Endothelial cell of umbilical vein (primary cell): ENCODE results near the gene FICD. TPM values are rescaled to one million over a fixed set of nuclear protein-coding genes. Genes with fewer than 3 reads are reported as not detected.

ENCODE experiments used
- BruUV-seq: library from RNA; stranded (reverse); fragments of 400-500 nt; replicated peaks from 2 replicates; lab custom pipeline; 2021; lab: Mats Ljungman, UMichigan
- CTCF ChIA-PET: fragments of 300-600, 350-600 bp; sonication (Branson Sonifier 250); formaldehyde crosslinking; loops from one replicate; lab custom pipeline; 2021; ENCODE audit warnings: antibody characterized with exemption, inconsistent platforms; lab: Charles Lee
- POLR2A ChIA-PET: fragments of 300-600, 350-600 bp; sonication (Branson Sonifier 250); formaldehyde crosslinking; loops from one replicate; lab custom pipeline; 2021; ENCODE audit warnings: antibody characterized with exemption, inconsistent platforms; lab: Charles Lee
- DNase-seq: peaks from one replicate; pipeline ENCODE4 v3.0.0-alpha.2; 2011; ENCODE audit warnings: low read depth, low spot score
- FAIRE-seq: peaks from 2 replicates; lab custom pipeline; 2011; peaks lifted over from hg19 to GRCh38; lab: Jason Lieb, UNC
- H2AFZ ChIP-seq: 2 replicates; pipeline ENCODE4 v1.6.0; 2012; ENCODE audit warnings: low read depth, low read length, control low read depth, inconsistent platforms
- H3K27ac ChIP-seq: 2 replicates; pipeline ENCODE4 v1.5.1; 2011; ENCODE audit warnings: low read depth, mild to moderate bottlenecking, control low read depth, low read length, moderate library complexity; ENCODE audit not compliant: insufficient read depth
- H3K27me3 ChIP-seq, 2 experiments: 2 replicates each; pipeline versions ENCODE4 v1.6.0 to v1.6.1; 2011; ENCODE audit warnings: low read length in 2 of 2, mixed read lengths in 1 of 2; ENCODE audit not compliant: control insufficient read depth in 2 of 2, insufficient read depth in 2 of 2
- H3K36me3 ChIP-seq, 2 experiments: 2 replicates in 1 of 2; 3 replicates in 1 of 2; pipeline ENCODE4 v1.5.1; 2011; ENCODE audit warnings: low read length in 2 of 2, mild to moderate bottlenecking in 1 of 2, moderate library complexity in 1 of 2; ENCODE audit not compliant: control insufficient read depth in 2 of 2, insufficient read depth in 2 of 2; ENCODE audit errors: extremely low read depth in 1 of 2
- H3K4me1 ChIP-seq: 3 replicates; pipeline ENCODE4 v1.5.1; 2011; ENCODE audit warnings: mild to moderate bottlenecking, low read length; ENCODE audit not compliant: control insufficient read depth, insufficient read depth; ENCODE audit errors: extremely low read depth
- H3K4me2 ChIP-seq: 2 replicates; pipeline ENCODE4 v1.6.1; 2011; ENCODE audit warnings: low read length, control low read depth, mixed read lengths; ENCODE audit not compliant: insufficient read depth
- H3K4me3 ChIP-seq, 3 experiments: fragments of 200-600 bp in 1 of 3; sonication (generic), shearing (Covaris generic) in 1 of 3; replicated peaks in 1 of 3; 2 replicates each; pipeline ENCODE4 v1.5.1; 2011 to 2016; ENCODE audit warnings: control low read depth in 3 of 3, low read length in 3 of 3, mild to moderate bottlenecking in 2 of 3, inconsistent platforms in 1 of 3, low read depth in 1 of 3, moderate library complexity in 1 of 3; ENCODE audit not compliant: insufficient read depth in 1 of 3
- H3K79me2 ChIP-seq: 2 replicates; pipeline ENCODE4 v1.6.0; 2012; ENCODE audit warnings: low read length, inconsistent platforms; ENCODE audit not compliant: control insufficient read depth, insufficient read depth
- H3K9ac ChIP-seq: replicated peaks from 2 replicates; pipeline ENCODE3; 2011; ENCODE audit warnings: low read length, control low read depth; ENCODE audit not compliant: insufficient read depth; ENCODE audit errors: extremely low read depth
- H3K9me1 ChIP-seq: replicated peaks from 3 replicates; pipeline ENCODE4 v1.6.0; 2011; ENCODE audit warnings: mild to moderate bottlenecking, low read length; ENCODE audit not compliant: control insufficient read depth, insufficient read depth; ENCODE audit errors: extremely low read depth
- H3K9me3 ChIP-seq: replicated peaks from 2 replicates; pipeline ENCODE4 v1.5.1; 2012; ENCODE audit warnings: low read length, inconsistent platforms; ENCODE audit not compliant: control insufficient read depth, insufficient read depth
- H4K20me1 ChIP-seq: replicated peaks from 2 replicates; pipeline ENCODE3; 2011; ENCODE audit warnings: mild to moderate bottlenecking, low read length; ENCODE audit not compliant: control insufficient read depth, insufficient read depth; ENCODE audit errors: extremely low read depth
- EZH2 ChIP-seq: IDR thresholded peaks from 2 replicates; pipeline ENCODE4 v1.6.1; 2012; ENCODE audit warnings: borderline replicate concordance, low read depth, mild to moderate bottlenecking, moderate library complexity, low read length, inconsistent platforms; ENCODE audit not compliant: severe bottlenecking
- FOS ChIP-seq: IDR thresholded peaks from 2 replicates; pipeline ENCODE4 v1.6.1; 2011; ENCODE audit warnings: mild to moderate bottlenecking, low read length, moderate library complexity, borderline replicate concordance; ENCODE audit not compliant: insufficient read depth
- GATA2 ChIP-seq: IDR thresholded peaks from 2 replicates; pipeline ENCODE4 v1.7.0; 2011; ENCODE audit warnings: low read depth, mild to moderate bottlenecking, moderate library complexity, mixed read lengths, low read length; ENCODE audit not compliant: insufficient read length, insufficient read depth
- JUN ChIP-seq: IDR thresholded peaks from 2 replicates; pipeline ENCODE4 v1.6.1; 2011; ENCODE audit warnings: borderline replicate concordance, low read depth; ENCODE audit not compliant: insufficient read length, insufficient read depth
- MAX ChIP-seq: IDR thresholded peaks from 2 replicates; pipeline ENCODE4 v1.6.1; 2011; ENCODE audit not compliant: insufficient read depth, insufficient read length
- MYC ChIP-seq: IDR thresholded peaks from one replicate; pipeline ENCODE4 v1.6.1; 2011; ENCODE audit warnings: mild to moderate bottlenecking, low read depth, low read length
- POLR2A ChIP-seq: IDR thresholded peaks from 2 replicates; pipeline ENCODE4 v1.6.1; 2012; ENCODE audit warnings: low read depth, mild to moderate bottlenecking, control low read depth, low read length
- POLR2AphosphoS5 ChIP-seq: IDR thresholded peaks from 2 replicates; pipeline ENCODE4 v1.6.1; 2012; ENCODE audit warnings: low read depth, mild to moderate bottlenecking, control low read depth, low read length, moderate library complexity; ENCODE audit not compliant: insufficient read depth
- dilution Hi-C: fragments of 300-500 bp; cut with MboI; formaldehyde crosslinking; loops from one replicate; pipeline ENCODE4 v1.15.0; 2019; ENCODE audit warnings: low sequenced_read_pairs; ENCODE audit not compliant: extremely low pct_ligation_motif_present
- intact Hi-C: fragments of 100-400 bp; cut with micrococcal nuclease; formaldehyde crosslinking; loops from one replicate; pipeline ENCODE4 v1.10.0; 2022
- polyA plus RNA-seq, 4 experiments: library from polyadenylated mRNA; depleted of rRNA in 3 of 4; stranded (reverse) in 3 of 4; unstranded in 1 of 4; fragments of >200 nt; gene quantifications; 2 replicates each; pipeline versions ENCODE4 v1.2.1 to v1.2.3, GENCODE V29; 2011 to 2012; ENCODE audit warnings: missing spikeins in 1 of 4
- total RNA-seq: library from RNA; stranded (reverse); gene quantifications from 2 replicates; pipeline ENCODE4 v1.2.3, GENCODE V29; 2021
- TF ChIP-seq, protein P1 (sequence below), 2 donors: IDR thresholded peaks; 1 replicate in 1 of 2; 2 replicates in 1 of 2; pipeline ENCODE4 v1.5.1; 2011; ENCODE audit warnings: low read length in 2 of 2, mild to moderate bottlenecking in 2 of 2, moderate library complexity in 2 of 2, control low read depth in 1 of 2, inconsistent platforms in 1 of 2, low read depth in 1 of 2; ENCODE audit not compliant: insufficient read depth in 1 of 2; ENCODE audit errors: extremely low read depth in 1 of 2

The FICD gene
- total and polyA plus RNA-seq, 2 donors (not counting 3 experiments of a cell fraction or from before 2014, with no cell fraction given): 3.9 to 6.1 TPM

DNA sequence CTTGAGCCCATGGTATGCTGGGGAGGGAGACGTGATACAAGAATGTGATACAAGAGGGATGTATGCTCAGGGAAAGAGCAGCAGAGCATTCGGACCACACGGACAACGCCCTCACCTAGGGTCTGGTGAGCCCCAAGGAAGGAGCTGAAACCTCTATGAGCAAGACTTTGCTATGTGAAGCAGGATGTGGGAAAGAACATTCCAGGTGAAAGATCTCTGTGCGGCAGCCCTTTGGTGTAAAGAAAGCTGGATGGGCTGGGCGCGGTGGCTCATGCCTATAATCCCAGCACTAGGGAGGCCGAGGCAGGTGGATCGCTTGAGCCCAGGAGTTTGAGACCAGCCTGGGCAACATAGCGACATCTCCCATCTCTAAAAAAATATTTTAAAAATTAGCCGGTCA, 16.9 kb upstream of the FICD start:
- DNase-seq (no peak), FAIRE-seq (no peak)
- H3K9me3 ChIP-seq: no peaks in the 10 kb centered on the region
- no TSS peak for BruUV-seq
- H3K36me3 ChIP-seq: no peaks in the 10 kb centered on the region
- dilution Hi-C loops (no loop called here), intact Hi-C loops (no loop called here)
- ChIA-PET POLR2A (no interaction called here), CTCF (interaction anchor here (0.9 kb wide), 2 partner anchors 14 to 822 kb away, joined by 3 to 4 read pairs; no protein-coding TSS in a partner anchor)
- no peak overlapping the region for H3K27ac ChIP-seq
- H3K4me3 ChIP-seq: no peak overlapping the region
- no peaks in the 10 kb centered on the region for H3K79me2 ChIP-seq
- no peak overlapping the region for H3K9ac ChIP-seq
- no peak overlapping the region for H3K4me2 ChIP-seq
- no peaks in the 10 kb centered on the region for H3K9me1 ChIP-seq
- no peaks in the 10 kb centered on the region for H4K20me1 ChIP-seq
- TF ChIP-seq FOS (no peak), GATA2 (no peak), POLR2A (no peak), JUN (no peak), EZH2 (no peak), MAX (no peak), POLR2AphosphoS5 (no peak), MYC (no peak)
- TF ChIP-seq, protein P1, sequence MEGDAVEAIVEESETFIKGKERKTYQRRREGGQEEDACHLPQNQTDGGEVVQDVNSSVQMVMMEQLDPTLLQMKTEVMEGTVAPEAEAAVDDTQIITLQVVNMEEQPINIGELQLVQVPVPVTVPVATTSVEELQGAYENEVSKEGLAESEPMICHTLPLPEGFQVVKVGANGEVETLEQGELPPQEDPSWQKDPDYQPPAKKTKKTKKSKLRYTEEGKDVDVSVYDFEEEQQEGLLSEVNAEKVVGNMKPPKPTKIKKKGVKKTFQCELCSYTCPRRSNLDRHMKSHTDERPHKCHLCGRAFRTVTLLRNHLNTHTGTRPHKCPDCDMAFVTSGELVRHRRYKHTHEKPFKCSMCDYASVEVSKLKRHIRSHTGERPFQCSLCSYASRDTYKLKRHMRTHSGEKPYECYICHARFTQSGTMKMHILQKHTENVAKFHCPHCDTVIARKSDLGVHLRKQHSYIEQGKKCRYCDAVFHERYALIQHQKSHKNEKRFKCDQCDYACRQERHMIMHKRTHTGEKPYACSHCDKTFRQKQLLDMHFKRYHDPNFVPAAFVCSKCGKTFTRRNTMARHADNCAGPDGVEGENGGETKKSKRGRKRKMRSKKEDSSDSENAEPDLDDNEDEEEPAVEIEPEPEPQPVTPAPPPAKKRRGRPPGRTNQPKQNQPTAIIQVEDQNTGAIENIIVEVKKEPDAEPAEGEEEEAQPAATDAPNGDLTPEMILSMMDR (IDR thresholded peaks at IDR 0.05; ENCODE audit: extremely low read depth in 1 of 2, insufficient read depth in 1 of 2, low read depth in 1 of 2, low read length in 2 of 2): no peak
- H3K4me1 ChIP-seq: no peaks in the 10 kb centered on the region
- H2AFZ ChIP-seq: no peak overlapping the region
- H3K27me3 ChIP-seq: no peaks in the 10 kb centered on the region
